ENCODE measurements around the gene XPO1. TPM values are rescaled to one million over a fixed set of nuclear protein-coding genes. Genes with fewer than 3 reads are reported as not detected.
"Not testable (repeated sequence)": the region's sequence is repeated elsewhere in the genome, so short reads cannot be mapped to it uniquely, and the experiment has no call there.

XPO1 gene
- total and polyA plus RNA-seq, 2 experiments from 2014 or later = 115 to 485 TPM

DNA sequence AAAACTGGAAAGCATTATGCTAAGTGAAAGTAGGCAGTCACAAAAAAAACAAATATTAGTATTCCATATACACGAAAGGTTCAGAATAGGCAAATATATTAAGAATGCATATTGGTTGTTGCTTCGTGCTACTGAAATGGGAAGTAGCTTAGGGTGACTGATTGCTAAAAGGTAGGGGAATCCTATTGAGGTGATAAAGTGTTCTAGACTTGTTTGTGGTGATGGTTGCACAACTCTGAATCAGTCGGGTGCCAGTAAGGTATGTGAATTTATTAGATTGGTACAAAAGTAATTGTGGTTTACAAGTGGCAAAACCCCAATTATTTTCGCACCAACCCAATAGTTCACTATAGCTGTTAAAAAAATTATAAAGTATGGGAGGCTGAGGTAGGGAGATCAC, 88.0 kb downstream of the XPO1 start (continued):
- no peak for TF ChIP-seq ZNF462 (CRISPR knock-in tag; IDR thresholded peaks at IDR 0.05)
- TF ChIP-seq ZNF331 (CRISPR knock-in tag; IDR thresholded peaks at IDR 0.05; ENCODE audit: low read depth) = no peak
- no peak for TF ChIP-seq JUNB (IDR thresholded peaks at IDR 0.05; ENCODE audit: unreplicated experiment)
- no peak for TF ChIP-seq ZNF114 (CRISPR knock-in tag; IDR thresholded peaks at IDR 0.05)

- Histone ChIP-seq H3F3A (replicated peaks; ENCODE audit: low read depth) (0 out of 2 replicates have a peak, but pooled peaks cover 2% of the 10 kb centered on the region), H3K27ac (ENCODE audit: low read depth) (no peak overlapping the region), H3K36me3 (ENCODE audit: insufficient read depth) (no peaks in the 10 kb centered on the region), H3K79me2 (replicated peaks; ENCODE audit: insufficient read depth) (peaks cover 100% of the 10 kb centered on the region), H3K4me1 (ENCODE audit: insufficient read depth) (no peaks in the 10 kb centered on the region), H2AFZ (no peak overlapping the region), H3K9me2 (ENCODE audit: insufficient read depth) (no peaks in the 10 kb centered on the region), H3K4me2 (no peak overlapping the region), H3K4me3 (no peak overlapping the region), H3K27me3 (ENCODE audit: insufficient read depth) (no peaks in the 10 kb centered on the region), H4K20me1 (replicated peaks; ENCODE audit: insufficient read depth) (peaks cover 52% of the 10 kb centered on the region)
- H3K27ac Mint-ChIP-seq = no peak overlapping the region
- peaks cover 23% of the 10 kb centered on the region; the same call in 2 of the 3 replicates for H3K36me3 Mint-ChIP-seq (ENCODE audit: low read depth)
- no peak overlapping the region for H3K4me3 Mint-ChIP-seq
- peaks cover 2% of the 10 kb centered on the region; the same call in 1 of the 3 replicates for H3K9me3 Mint-ChIP-seq
- peaks cover 10% of the 10 kb centered on the region for H3K4me1 Mint-ChIP-seq
- no peak for DNase-seq (ENCODE audit: low spot score)
- no peak for ATAC-seq
- TF ChIP-seq NANOG (IDR thresholded peaks at IDR 0.05; ENCODE audit: borderline replicate concordance) (no peak), STAT1 (IDR thresholded peaks at IDR 0.05; ENCODE audit: unreplicated experiment) (no peak)
- peaks cover 2% of the 10 kb centered on the region for H3K27me3 Mint-ChIP-seq (ENCODE audit: insufficient read depth, low read depth, poor library complexity)
Observed at GRCh38 chr2:61448229-61448628, 89.9 kb downstream of the XPO1 start.

GRCh38 chr2:61446971-61447370, 91.2 kb downstream of the XPO1 start:
- peaks cover 100% of the 10 kb centered on the region for H3K79me2 ChIP-seq (replicated peaks; ENCODE audit: insufficient read depth)
- H3K36me3 ChIP-seq (ENCODE audit: insufficient read depth); H3F3A ChIP-seq (replicated peaks; ENCODE audit: low read depth); H3K4me2 ChIP-seq; H3K27ac Mint-ChIP-seq; DNase-seq (ENCODE audit: low spot score); H3K9me3 Mint-ChIP-seq; H3K27me3 Mint-ChIP-seq (ENCODE audit: insufficient read depth, low read depth, poor library complexity); H3K4me3 Mint-ChIP-seq; H2AFZ ChIP-seq; H3K4me1 ChIP-seq (ENCODE audit: insufficient read depth); H3K27ac ChIP-seq (ENCODE audit: low read depth); ATAC-seq; H3K9me2 ChIP-seq (ENCODE audit: insufficient read depth); H3K4me3 ChIP-seq; H3K27me3 ChIP-seq (ENCODE audit: insufficient read depth): not testable (repeated sequence)
- H3K36me3 Mint-ChIP-seq (ENCODE audit: low read depth) = peaks cover 23% of the 10 kb centered on the region; the same call in 2 of the 3 replicates
- H4K20me1 ChIP-seq (replicated peaks; ENCODE audit: insufficient read depth) = peaks cover 59% of the 10 kb centered on the region
- peaks cover 12% of the 10 kb centered on the region for H3K4me1 Mint-ChIP-seq

Data from GM23338 (cell line).